Measurements from ENCODE around the gene PANX1.

The PANX1 gene

DNA sequence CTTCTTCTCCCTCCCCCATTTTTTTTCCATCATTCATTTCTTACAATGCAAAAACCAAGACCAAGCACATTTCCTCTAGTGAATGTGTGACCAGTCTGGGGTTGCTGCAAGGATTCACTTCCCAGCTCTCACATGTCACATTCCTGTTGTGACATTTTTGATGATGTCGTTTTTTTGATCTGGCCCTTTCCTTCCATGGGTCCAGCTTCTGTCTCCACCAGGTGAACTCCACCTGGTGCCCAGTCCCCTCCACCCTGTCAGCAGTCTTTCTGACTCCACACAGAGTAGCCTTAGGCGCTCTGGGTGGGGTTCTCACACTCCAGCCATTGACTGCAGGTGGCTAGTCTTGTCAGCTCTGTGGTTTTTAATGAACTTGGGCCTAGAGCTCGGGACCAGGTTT, 15.6 kb downstream of the PANX1 start:
- H3K36me3 Mint-ChIP-seq (ENCODE audit: low read depth) = peaks cover 7% of the 10 kb centered on the region
- no peaks in the 10 kb centered on the region for H3K9me3 Mint-ChIP-seq
- H3K4me3 Mint-ChIP-seq = no peak overlapping the region
- peaks cover 71% of the 10 kb centered on the region for H3K4me1 Mint-ChIP-seq
- TF ChIP-seq, protein P1, sequence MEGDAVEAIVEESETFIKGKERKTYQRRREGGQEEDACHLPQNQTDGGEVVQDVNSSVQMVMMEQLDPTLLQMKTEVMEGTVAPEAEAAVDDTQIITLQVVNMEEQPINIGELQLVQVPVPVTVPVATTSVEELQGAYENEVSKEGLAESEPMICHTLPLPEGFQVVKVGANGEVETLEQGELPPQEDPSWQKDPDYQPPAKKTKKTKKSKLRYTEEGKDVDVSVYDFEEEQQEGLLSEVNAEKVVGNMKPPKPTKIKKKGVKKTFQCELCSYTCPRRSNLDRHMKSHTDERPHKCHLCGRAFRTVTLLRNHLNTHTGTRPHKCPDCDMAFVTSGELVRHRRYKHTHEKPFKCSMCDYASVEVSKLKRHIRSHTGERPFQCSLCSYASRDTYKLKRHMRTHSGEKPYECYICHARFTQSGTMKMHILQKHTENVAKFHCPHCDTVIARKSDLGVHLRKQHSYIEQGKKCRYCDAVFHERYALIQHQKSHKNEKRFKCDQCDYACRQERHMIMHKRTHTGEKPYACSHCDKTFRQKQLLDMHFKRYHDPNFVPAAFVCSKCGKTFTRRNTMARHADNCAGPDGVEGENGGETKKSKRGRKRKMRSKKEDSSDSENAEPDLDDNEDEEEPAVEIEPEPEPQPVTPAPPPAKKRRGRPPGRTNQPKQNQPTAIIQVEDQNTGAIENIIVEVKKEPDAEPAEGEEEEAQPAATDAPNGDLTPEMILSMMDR (IDR thresholded peaks at IDR 0.05; ENCODE audit: unreplicated experiment in 3 of 3) = no peak
- H3K27me3 Mint-ChIP-seq (ENCODE audit: low read depth) = no peaks in the 10 kb centered on the region
- H3K27ac Mint-ChIP-seq = peak overlapping the region in 2 of 3 experiments; percentile 6 to 19

DNA sequence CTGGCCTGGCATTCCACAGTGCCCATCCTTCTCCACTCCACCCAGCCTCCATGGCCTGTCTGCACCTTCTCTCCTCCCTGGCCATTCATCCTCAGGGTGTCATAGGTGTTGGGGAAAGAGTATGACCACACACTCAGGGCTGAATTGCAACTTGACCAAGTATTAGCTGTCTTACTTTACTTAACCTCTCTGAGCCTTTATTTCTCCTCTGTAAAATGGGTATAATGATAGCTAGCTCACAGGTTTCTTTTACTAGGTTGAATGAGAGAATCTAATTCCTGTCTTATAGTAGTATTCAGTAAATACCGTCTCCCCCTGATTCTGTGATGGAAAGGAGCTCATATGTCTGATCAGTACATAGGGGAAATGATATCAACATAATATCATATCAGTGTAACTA, 16.0 kb downstream of the PANX1 start:
- H3K27ac Mint-ChIP-seq = no peak overlapping the region

DNA sequence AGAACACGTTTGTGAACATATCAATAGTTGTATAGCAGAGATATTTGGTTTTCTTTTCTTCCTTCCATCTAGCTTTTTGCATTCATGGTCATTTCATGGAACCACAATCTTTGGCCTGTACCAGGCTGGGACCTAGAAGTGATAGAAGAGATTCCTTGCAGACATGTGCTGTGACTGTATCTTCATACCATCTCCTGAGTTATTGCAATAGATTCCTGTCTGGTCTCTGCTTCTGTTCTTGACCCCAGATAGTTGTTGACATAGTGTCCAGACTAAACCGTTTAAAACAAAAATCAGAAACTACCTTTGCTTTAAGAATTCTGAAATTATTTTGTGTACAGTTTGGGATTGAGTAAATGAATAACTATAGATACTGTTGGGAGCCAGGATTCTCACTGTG, 16.8 kb downstream of the PANX1 start:
- Mint-ChIP-seq H3K36me3 (ENCODE audit: low read depth) (peaks cover 7% of the 10 kb centered on the region), H3K9me3 (no peaks in the 10 kb centered on the region), H3K4me3 (no peak overlapping the region), H3K27ac (peak overlapping the region in 1 of 3 experiments; percentile 9), H3K4me1 (peaks cover 73% of the 10 kb centered on the region), H3K27me3 (ENCODE audit: low read depth) (no peaks in the 10 kb centered on the region)
- TF ChIP-seq, protein P1 (IDR thresholded peaks at IDR 0.05; ENCODE audit: unreplicated experiment in 3 of 3) = no peak

More for the DNA sequence above, 16.0 kb downstream of the PANX1 start:
- H3K4me1 Mint-ChIP-seq = peaks cover 74% of the 10 kb centered on the region
- TF ChIP-seq, protein P1 (IDR thresholded peaks at IDR 0.05; ENCODE audit: unreplicated experiment in 3 of 3) = no peak
- H3K27me3 Mint-ChIP-seq (ENCODE audit: low read depth) = no peaks in the 10 kb centered on the region
- no peak overlapping the region for H3K4me3 Mint-ChIP-seq
- H3K9me3 Mint-ChIP-seq = no peaks in the 10 kb centered on the region
- peaks cover 7% of the 10 kb centered on the region for H3K36me3 Mint-ChIP-seq (ENCODE audit: low read depth)

DNA sequence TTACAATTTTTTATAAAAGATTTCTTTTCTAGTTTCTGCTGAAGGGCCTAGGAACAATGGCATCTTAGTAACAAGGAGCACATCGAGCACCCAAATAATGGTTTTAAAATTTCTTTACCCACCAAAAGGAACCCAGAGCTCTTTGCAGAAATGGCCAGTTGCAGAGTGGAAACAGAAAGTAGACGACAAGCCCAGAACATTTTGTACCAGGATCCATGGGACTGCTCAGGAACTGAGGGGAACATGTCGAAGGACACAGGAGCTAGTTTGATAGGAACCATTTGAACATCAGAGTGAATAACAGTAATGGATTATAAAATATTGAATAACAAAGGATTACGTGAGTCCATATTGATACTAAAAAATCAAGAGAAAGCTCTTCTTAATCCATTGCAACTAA, 17.3 kb downstream of the PANX1 start:
- Mint-ChIP-seq H3K27ac (peak overlapping the region in 1 of 3 experiments; percentile 9), H3K9me3 (no peaks in the 10 kb centered on the region), H3K27me3 (ENCODE audit: low read depth) (no peaks in the 10 kb centered on the region), H3K4me3 (no peak overlapping the region), H3K36me3 (ENCODE audit: low read depth) (peaks cover 7% of the 10 kb centered on the region), H3K4me1 (peaks cover 75% of the 10 kb centered on the region)
- TF ChIP-seq, protein P1 (IDR thresholded peaks at IDR 0.05; ENCODE audit: unreplicated experiment in 3 of 3) = no peak

DNA sequence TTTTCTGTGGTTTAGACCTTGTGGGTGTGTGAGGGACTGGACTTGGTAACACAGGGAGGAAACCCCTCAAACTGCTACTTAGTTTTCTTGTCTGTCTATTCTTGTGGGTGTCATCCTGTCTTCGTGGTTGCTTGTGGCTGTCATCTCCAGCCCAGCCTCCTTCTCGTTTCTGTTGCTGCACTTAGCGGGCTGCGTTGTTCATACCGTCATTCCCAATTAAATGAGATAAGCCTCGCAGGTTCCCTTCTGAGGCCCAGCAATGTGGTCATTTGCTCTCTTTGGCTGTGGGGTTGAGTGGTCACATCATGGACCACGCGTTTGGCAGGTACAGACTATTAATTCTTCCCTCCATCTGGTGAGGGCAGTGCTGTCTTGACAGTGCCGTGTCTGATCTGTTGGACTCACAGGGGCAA, 18.8 kb downstream of the PANX1 start:
- TF ChIP-seq, protein P1 (IDR thresholded peaks at IDR 0.05; ENCODE audit: unreplicated experiment in 3 of 3) = no peak
- no peaks in the 10 kb centered on the region for H3K9me3 Mint-ChIP-seq
- peaks cover 7% of the 10 kb centered on the region for H3K36me3 Mint-ChIP-seq (ENCODE audit: low read depth)
- no peaks in the 10 kb centered on the region for H3K27me3 Mint-ChIP-seq (ENCODE audit: low read depth)
- H3K4me1 Mint-ChIP-seq = peaks cover 82% of the 10 kb centered on the region
- H3K27ac Mint-ChIP-seq = peak overlapping the region in 1 of 3 experiments; percentile 85
- H3K4me3 Mint-ChIP-seq = no peak overlapping the region

DNA sequence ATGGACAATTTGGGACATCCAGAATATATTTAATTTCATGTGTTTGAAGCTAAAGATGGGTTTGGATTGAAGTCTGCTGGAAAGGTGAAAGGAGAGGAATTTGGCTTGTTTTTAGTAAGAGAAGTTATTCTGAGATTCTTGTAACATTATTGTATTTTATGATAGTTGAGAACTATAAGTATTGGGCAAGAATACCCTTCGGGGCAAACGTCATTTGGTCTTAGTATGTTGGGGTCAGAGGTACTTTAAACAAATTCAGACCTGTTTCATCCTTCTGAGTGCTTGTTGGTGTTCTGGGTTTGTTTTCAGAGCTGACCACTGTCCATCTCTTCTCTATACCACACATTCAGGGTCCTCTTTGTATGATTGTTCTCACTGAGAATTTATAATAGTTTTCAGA, 19.5 kb downstream of the PANX1 start:
- Mint-ChIP-seq H3K4me3 (no peak overlapping the region), H3K36me3 (ENCODE audit: low read depth) (peaks cover 7% of the 10 kb centered on the region), H3K4me1 (peaks cover 82% of the 10 kb centered on the region), H3K9me3 (no peaks in the 10 kb centered on the region), H3K27me3 (ENCODE audit: low read depth) (no peaks in the 10 kb centered on the region), H3K27ac (peak overlapping the region in 2 of 3 experiments; percentile 79 to 85)
- TF ChIP-seq, protein P1 (IDR thresholded peaks at IDR 0.05; ENCODE audit: unreplicated experiment in 3 of 3) = no peak
